Suppressor macrophage (primary cell): ENCODE results near the gene HOMER1.

Experiments used
- DNase-seq, 4 experiments: peaks; one replicate each; pipeline ENCODE4 v3.0.0-alpha.2; 2020 to 2022
- total RNA-seq, 17 experiments: gene quantifications; one replicate each; lab custom pipeline; 2026; ENCODE audit warnings: mixed read lengths in 6 of 17, inconsistent platforms in 3 of 17; lab: John Stamatoyannopoulos, UW

The HOMER1 gene
- 9.3 to 19.6 (median 15.3) reads per million in 17 experiments for total RNA-seq

- DNase-seq, result peak; percentile 66 to 88 (median 80)
Measured at GRCh38 chr5:79513704-79514390, at the start of gene HOMER1. Gene HOMER1 (minus strand): TSS chr5:79514134. CDS start chr5:79512774, 1,360 bp downstream.

- DNase-seq, result no peak
Measured at GRCh38 chr5:79563247-79563590, 49.3 kb upstream of the HOMER1 start.

GRCh38 chr5:79562351-79563246, 48.7 kb upstream of the HOMER1 start:
- no peak for DNase-seq

- no peak for DNase-seq
Measured at GRCh38 chr5:79561525-79561893, 47.6 kb upstream of the HOMER1 start.

- DNase-seq, result peak; percentile 24 to 76 (median 50)
Measured at GRCh38 chr5:79560771-79561524, 47.0 kb upstream of the HOMER1 start.

- no peak for DNase-seq
Measured at GRCh38 chr5:79555418-79555817, 41.5 kb upstream of the HOMER1 start.

GRCh38 chr5:79552984-79553383, 39.0 kb upstream of the HOMER1 start:
- no peak for DNase-seq

GRCh38 chr5:79547982-79548381, 34.0 kb upstream of the HOMER1 start:
- DNase-seq, result no peak

- no peak for DNase-seq
Measured at GRCh38 chr5:79547429-79547822, 33.5 kb upstream of the HOMER1 start.

GRCh38 chr5:79546782-79547428, 33.0 kb upstream of the HOMER1 start:
- no peak for DNase-seq

GRCh38 chr5:79544131-79544530, 30.2 kb upstream of the HOMER1 start:
- DNase-seq, result no peak

GRCh38 chr5:79540939-79541338, 27.0 kb upstream of the HOMER1 start:
- no peak for DNase-seq

- DNase-seq, result no peak
Measured at GRCh38 chr5:79536193-79536906, 22.4 kb upstream of the HOMER1 start.

GRCh38 chr5:79535477-79536192, 21.7 kb upstream of the HOMER1 start:
- no peak for DNase-seq

GRCh38 chr5:79529110-79529509, 15.2 kb upstream of the HOMER1 start:
- DNase-seq, result peak; percentile 80 to 89 (median 86)

GRCh38 chr5:79527431-79527830, 13.5 kb upstream of the HOMER1 start:
- no peak for DNase-seq

GRCh38 chr5:79526928-79527327, 13.0 kb upstream of the HOMER1 start:
- no peak for DNase-seq

GRCh38 chr5:79526493-79526892, 12.6 kb upstream of the HOMER1 start:
- no peak for DNase-seq

- peak in 1 of 4 experiments; percentile 10 for DNase-seq
Measured at GRCh38 chr5:79521156-79521555, 7.2 kb upstream of the HOMER1 start.

GRCh38 chr5:79518718-79519117, 4.8 kb upstream of the HOMER1 start:
- no peak for DNase-seq

- DNase-seq, result peak in 3 of 4 experiments; percentile 24 to 63 (median 52)
Measured at GRCh38 chr5:79517601-79518000, 3.7 kb upstream of the HOMER1 start.
